Measurements from ENCODE around the gene MDP1.

MDP1 gene

DNA sequence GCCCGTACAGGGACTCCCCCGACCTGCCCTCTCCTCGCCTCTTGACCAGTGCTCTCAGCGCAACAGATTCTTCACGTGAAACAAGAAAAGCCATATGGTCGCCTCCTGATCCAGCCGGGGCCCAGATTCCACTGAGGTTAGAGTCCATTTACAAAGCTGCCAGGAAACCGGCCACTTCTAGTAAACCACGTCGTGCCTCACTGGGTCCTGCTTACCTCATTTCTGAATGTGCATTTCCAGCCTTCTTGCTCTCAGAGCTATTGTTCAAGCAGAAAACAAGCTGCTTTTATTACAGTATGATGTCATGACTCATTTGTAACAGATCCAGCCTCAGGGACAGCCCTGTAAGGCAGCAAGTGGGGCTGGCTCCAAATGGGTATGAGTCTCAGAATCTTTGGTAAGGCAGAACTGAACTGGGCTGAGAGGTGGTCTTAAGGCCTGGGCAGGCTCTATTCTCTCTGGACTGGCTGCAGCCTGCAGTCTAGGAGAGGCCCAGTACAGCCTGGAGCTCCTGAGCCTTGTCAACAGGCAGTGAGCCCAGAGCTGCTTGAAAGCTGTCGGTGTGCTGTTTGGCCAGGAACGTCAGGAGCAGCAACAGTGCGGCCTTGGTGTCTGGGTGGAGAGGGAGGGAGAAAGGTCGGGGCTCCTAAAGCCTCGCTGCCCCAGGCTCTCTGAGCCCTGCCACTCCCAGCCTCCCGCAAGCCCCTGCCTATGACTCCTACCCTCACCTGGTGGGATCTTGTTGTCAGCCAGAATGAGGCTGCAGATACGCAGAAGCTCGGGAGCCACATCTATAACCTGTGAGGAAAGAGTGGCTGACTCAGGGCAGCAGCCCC is 35.7 kb downstream of the MDP1 start:
- H3K4me3 ChIP-seq (ENCODE audit: low read depth, low read length): no peak overlapping the region
- TF ChIP-seq, protein P1, sequence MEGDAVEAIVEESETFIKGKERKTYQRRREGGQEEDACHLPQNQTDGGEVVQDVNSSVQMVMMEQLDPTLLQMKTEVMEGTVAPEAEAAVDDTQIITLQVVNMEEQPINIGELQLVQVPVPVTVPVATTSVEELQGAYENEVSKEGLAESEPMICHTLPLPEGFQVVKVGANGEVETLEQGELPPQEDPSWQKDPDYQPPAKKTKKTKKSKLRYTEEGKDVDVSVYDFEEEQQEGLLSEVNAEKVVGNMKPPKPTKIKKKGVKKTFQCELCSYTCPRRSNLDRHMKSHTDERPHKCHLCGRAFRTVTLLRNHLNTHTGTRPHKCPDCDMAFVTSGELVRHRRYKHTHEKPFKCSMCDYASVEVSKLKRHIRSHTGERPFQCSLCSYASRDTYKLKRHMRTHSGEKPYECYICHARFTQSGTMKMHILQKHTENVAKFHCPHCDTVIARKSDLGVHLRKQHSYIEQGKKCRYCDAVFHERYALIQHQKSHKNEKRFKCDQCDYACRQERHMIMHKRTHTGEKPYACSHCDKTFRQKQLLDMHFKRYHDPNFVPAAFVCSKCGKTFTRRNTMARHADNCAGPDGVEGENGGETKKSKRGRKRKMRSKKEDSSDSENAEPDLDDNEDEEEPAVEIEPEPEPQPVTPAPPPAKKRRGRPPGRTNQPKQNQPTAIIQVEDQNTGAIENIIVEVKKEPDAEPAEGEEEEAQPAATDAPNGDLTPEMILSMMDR (IDR thresholded peaks at IDR 0.05; ENCODE audit: low read depth, low read length): no peak

DNA sequence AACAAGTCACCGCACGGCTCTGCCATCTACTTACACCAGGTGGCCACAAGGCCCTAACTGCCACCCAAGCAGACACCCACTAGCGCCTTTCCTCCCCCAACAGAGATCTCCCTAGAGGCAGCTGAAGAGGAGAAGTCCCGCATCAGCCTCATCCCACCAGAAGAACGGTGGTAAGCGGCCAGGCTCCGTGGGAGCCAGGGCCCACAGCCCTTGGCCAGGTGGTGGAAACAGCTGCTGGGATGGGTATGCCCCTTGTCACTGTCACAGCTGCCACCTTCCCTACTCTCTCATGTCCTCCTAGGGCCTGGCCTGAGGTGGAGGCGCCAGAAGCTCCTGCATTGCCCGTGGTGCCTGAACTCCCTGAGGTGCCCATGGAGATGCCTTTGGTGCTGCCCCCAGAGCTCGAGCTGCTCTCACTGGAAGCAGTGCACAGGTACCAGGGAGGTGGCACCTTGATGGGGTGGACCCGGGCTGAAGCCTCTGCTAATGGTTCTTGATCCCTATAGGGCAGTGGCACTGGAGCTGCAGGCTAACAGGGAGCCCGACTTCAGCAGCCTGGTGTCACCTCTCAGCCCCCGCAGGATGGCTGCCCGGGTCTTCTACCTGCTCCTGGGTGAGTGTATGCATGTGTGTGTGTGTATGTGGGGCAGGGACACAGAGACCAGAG is 36.4 kb downstream of the MDP1 start:
- TF ChIP-seq, protein P1 (IDR thresholded peaks at IDR 0.05; ENCODE audit: low read depth, low read length): no peak

DNA sequence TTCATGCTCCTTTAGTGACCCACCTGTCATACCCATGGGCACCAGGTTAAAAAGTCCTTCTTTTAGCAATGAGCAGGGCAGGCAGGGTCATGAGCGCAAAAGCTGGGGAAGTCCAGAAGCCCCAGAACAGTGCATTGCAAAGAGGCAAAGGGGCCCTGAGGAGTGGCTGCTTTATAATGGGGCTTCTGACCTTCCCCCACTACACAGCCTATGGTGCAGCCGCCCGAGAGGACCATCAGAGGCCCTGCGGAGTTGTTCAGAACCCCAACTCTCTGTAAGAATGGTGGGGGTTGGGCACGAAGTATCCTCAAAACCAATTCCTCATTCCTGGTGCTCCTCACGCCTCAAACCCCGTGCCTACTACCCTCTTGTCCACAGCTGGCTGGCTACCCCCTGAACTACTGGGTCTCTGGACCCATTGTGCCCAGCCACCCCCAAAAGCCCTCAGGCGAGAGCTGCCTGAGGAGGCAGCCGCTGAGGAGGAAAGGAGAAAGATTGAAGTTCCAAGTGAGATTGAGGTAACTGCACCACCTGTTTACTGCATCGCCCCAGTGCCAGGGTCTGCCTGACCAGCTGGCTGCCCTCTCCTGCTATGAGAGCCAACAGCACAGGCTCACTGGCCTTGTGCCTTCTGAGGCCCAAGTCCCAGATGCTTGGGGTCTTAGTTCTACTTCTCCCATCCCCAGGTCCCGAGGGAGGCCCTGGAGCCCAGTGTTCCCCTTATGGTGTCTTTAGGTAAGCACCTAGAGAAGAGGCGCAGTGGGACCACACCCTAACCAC is 37.3 kb downstream of the MDP1 start:
- TF ChIP-seq, protein P1 (IDR thresholded peaks at IDR 0.05; ENCODE audit: low read depth, low read length): no peak
- no peak overlapping the region for H3K4me3 ChIP-seq (ENCODE audit: low read depth, low read length)

More for the DNA sequence above, 36.4 kb downstream of the MDP1 start:
- no peak overlapping the region for H3K4me3 ChIP-seq (ENCODE audit: low read depth, low read length)

DNA sequence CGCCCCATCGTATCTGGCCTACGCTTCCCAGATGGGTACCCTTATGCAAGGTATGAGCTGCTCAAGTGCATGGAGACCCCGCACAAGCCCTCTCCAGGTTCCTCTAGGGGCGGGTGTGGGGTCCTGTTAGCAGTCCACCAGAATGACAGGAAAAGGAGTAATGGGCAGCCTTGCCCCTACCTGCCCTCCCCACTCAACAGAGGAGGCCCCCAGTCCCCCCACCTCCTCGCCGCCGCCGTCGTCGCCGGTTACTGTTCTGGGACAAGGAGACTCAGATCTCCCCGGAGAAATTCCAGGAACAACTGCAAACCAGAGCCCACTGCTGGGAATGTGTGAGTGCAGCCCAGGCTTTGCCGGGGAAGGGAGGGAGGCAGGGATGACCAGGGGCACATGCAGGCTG is 38.0 kb downstream of the MDP1 start:
- TF ChIP-seq, protein P1 (IDR thresholded peaks at IDR 0.05; ENCODE audit: low read depth, low read length): no peak
- H3K4me3 ChIP-seq (ENCODE audit: low read depth, low read length): no peak overlapping the region

DNA sequence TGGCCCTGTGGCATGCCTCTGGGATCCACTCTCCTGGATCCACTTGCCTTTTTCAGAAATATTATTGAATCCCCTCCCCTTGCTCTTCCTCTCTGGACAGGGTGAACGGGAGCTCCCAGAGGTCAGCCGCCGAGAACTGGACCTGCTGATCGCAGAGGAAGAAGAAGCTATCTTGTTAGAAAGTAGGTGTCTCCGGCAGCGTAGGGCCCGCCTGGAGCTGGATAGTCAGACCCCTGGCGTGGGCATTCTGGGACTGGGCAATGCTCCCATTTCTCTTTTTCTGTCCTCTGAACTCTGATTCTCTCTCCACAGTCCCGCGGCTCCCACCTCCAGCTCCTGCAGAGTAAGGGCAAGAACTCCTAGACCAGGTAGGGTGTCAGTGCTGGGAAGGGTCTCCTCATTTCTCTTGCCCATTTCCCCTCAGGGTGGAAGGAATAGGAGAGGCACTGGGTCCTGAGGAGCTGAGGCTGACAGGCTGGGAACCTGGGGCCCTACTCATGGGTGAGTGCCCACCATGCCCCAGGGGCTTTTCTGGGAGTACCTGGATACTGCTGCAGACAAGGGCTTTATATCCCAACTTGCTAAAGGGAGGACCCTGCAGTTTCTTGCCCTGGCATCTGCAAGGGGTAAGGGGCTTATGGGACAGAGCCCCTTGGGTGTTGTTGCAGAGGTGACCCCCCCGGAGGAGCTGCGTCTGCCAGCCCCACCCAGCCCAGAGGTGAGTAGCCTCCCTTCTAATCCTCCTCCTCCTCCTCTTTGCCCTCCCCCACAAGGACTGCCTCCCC is 38.6 kb downstream of the MDP1 start:
- no peak overlapping the region for H3K4me3 ChIP-seq (ENCODE audit: low read depth, low read length)
- TF ChIP-seq, protein P1 (IDR thresholded peaks at IDR 0.05; ENCODE audit: low read depth, low read length): no peak

DNA sequence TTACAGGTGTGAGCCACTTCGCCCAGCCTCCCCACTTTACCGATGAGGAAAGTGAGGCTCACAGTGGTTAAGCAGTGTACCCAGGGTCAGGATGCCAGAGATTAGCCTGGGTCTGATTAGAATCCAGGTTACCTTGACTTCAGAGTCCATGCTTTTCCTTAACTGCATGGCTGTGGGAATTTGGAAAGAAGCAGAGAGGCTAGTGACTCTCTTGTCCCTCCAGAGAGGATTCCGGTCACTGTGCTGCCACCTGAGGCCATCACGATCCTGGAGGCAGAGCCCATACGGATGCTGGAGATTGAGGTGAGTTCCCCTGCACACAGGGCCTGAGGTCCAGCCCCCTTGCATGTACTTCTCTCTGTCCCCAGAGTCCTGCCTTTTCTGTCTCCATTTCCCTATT is 39.3 kb downstream of the MDP1 start:
- no peak overlapping the region for H3K4me3 ChIP-seq (ENCODE audit: low read depth, low read length)
- TF ChIP-seq, protein P1 (IDR thresholded peaks at IDR 0.05; ENCODE audit: low read depth, low read length): no peak

Measured in WI38 (cell line).